ENCODE results near the gene FANCC. TPM values are rescaled to one million over a fixed set of nuclear protein-coding genes. Genes with fewer than 3 reads are reported as not detected.

FANCC gene
- total RNA-seq, 1 experiment from 2014 or later: 19.4 TPM

DNA sequence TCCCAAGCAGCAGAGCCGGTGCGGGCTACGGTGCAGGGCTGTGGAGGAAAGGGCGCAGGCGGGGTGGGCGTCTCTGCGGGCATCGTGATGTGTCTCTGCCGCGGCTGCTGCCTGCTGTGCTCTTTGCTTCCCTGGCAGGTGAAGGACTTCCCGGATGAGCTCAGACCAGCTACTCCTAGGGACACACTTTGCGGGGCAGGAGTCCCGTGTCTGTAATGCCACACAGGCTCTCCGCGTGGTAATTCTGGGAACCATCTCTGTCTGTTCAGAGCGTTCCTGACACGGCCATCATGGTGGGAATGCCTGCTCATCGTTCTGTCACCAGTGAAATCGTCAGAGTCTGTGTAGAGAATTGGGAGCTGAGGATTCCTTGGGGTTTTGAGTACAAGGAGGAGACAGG is 235.5 kb downstream of the FANCC start:
- H3K79me2 ChIP-seq (ENCODE audit: insufficient read depth, low read length): no peaks in the 10 kb centered on the region
- no peak overlapping the region for H3K27ac ChIP-seq (ENCODE audit: low read depth, low read length)
- BruUV-seq (replicated peaks): no TSS peak
- POLR2A ChIA-PET: no interaction called here
- RAD21 ChIA-PET (ENCODE audit: low non-redundant PET in 1 of 2, low total read pairs in 2 of 2, uncharacterized antibody in 2 of 2, unreplicated experiment in 2 of 2): no interaction called here
- no peak overlapping the region for H2AFZ ChIP-seq (ENCODE audit: low read depth, low read length, poor library complexity, severe bottlenecking)
- TF ChIP-seq, protein P1, sequence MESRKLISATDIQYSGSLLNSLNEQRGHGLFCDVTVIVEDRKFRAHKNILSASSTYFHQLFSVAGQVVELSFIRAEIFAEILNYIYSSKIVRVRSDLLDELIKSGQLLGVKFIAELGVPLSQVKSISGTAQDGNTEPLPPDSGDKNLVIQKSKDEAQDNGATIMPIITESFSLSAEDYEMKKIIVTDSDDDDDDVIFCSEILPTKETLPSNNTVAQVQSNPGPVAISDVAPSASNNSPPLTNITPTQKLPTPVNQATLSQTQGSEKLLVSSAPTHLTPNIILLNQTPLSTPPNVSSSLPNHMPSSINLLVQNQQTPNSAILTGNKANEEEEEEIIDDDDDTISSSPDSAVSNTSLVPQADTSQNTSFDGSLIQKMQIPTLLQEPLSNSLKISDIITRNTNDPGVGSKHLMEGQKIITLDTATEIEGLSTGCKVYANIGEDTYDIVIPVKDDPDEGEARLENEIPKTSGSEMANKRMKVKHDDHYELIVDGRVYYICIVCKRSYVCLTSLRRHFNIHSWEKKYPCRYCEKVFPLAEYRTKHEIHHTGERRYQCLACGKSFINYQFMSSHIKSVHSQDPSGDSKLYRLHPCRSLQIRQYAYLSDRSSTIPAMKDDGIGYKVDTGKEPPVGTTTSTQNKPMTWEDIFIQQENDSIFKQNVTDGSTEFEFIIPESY (IDR thresholded peaks at IDR 0.05; ENCODE audit: extremely low read depth, insufficient replicate concordance, low read length): no peak
- TF ChIP-seq, protein P2, sequence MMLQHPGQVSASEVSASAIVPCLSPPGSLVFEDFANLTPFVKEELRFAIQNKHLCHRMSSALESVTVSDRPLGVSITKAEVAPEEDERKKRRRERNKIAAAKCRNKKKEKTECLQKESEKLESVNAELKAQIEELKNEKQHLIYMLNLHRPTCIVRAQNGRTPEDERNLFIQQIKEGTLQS (IDR thresholded peaks at IDR 0.05): no peak
- TF ChIP-seq SIN3A (IDR thresholded peaks at IDR 0.05; ENCODE audit: low read depth) (no peak), JUND (IDR thresholded peaks at IDR 0.05) (no peak), YY1 (IDR thresholded peaks at IDR 0.05; ENCODE audit: extremely low read depth, insufficient replicate concordance, low read depth, low read length) (no peak), POLR2AphosphoS5 (IDR thresholded peaks at IDR 0.05; ENCODE audit: low read depth, low read length) (no peak), EGR1 (IDR thresholded peaks at IDR 0.05; ENCODE audit: low read depth) (no peak), CBX3 (IDR thresholded peaks at IDR 0.05; ENCODE audit: low read depth) (no peak), SP1 (IDR thresholded peaks at IDR 0.05; ENCODE audit: low read depth) (no peak), EZH2 (IDR thresholded peaks at IDR 0.05) (no peak), EZH2phosphoT487 (IDR thresholded peaks at IDR 0.05; ENCODE audit: borderline replicate concordance) (no peak), FOSL1 (IDR thresholded peaks at IDR 0.05; ENCODE audit: low read depth) (no peak), ZFX (IDR thresholded peaks at IDR 0.05) (no peak)
- TF ChIP-seq, protein P3, sequence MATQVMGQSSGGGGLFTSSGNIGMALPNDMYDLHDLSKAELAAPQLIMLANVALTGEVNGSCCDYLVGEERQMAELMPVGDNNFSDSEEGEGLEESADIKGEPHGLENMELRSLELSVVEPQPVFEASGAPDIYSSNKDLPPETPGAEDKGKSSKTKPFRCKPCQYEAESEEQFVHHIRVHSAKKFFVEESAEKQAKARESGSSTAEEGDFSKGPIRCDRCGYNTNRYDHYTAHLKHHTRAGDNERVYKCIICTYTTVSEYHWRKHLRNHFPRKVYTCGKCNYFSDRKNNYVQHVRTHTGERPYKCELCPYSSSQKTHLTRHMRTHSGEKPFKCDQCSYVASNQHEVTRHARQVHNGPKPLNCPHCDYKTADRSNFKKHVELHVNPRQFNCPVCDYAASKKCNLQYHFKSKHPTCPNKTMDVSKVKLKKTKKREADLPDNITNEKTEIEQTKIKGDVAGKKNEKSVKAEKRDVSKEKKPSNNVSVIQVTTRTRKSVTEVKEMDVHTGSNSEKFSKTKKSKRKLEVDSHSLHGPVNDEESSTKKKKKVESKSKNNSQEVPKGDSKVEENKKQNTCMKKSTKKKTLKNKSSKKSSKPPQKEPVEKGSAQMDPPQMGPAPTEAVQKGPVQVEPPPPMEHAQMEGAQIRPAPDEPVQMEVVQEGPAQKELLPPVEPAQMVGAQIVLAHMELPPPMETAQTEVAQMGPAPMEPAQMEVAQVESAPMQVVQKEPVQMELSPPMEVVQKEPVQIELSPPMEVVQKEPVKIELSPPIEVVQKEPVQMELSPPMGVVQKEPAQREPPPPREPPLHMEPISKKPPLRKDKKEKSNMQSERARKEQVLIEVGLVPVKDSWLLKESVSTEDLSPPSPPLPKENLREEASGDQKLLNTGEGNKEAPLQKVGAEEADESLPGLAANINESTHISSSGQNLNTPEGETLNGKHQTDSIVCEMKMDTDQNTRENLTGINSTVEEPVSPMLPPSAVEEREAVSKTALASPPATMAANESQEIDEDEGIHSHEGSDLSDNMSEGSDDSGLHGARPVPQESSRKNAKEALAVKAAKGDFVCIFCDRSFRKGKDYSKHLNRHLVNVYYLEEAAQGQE (IDR thresholded peaks at IDR 0.05; ENCODE audit: low read depth): no peak
- peaks cover 0 to 5% of the 10 kb centered on the region in 2 experiments; a peak in 2 of 4 replicates for H3K4me1 ChIP-seq (ENCODE audit: control insufficient read depth in 1 of 2, insufficient read depth in 2 of 2, low read length in 2 of 2)
- H3K36me3 ChIP-seq (ENCODE audit: control insufficient read depth in 1 of 2, insufficient read depth in 2 of 2, low read length in 2 of 2): peaks cover 0 to 12% of the 10 kb centered on the region in 2 experiments; a peak in 2 of 4 replicates
- no peaks in the 10 kb centered on the region for H4K20me1 ChIP-seq (ENCODE audit: insufficient read depth)
- H3K4me2 ChIP-seq (ENCODE audit: low read length): no peak overlapping the region
- CTCF ChIA-PET: no interaction called here
- intact Hi-C loops (cut with micrococcal nuclease): no loop called here
- H3K9me2 ChIP-seq (ENCODE audit: insufficient read depth): no peaks in the 10 kb centered on the region
- no peak overlapping the region for H3K9ac ChIP-seq (ENCODE audit: low read length)
- H3K27me3 ChIP-seq (ENCODE audit: insufficient read depth, low read length): no peaks in the 10 kb centered on the region
- no peak for DNase-seq (ENCODE audit: low read depth, low spot score)
- no peak overlapping the region for H3K4me3 ChIP-seq (replicated peaks in 1 of 2; ENCODE audit: low read depth in 1 of 2, low read length in 2 of 2)
- H3K9me3 ChIP-seq (ENCODE audit: control insufficient read depth in 1 of 2, insufficient read depth in 1 of 2, low read depth in 1 of 2, low read length in 2 of 2): no peaks in the 10 kb centered on the region
- no peak for ATAC-seq
